ENCODE results near the gene RFX1.

The RFX1 gene

GRCh38 chr19:13965926-13966683 is 40.0 kb downstream of the RFX1 start (continued):
- TF ChIP-seq CREB5 (CRISPR knock-in tag; IDR thresholded peaks at IDR 0.05; ENCODE audit: low read depth): no peak
- no peak for TF ChIP-seq CSRNP3 (CRISPR knock-in tag; IDR thresholded peaks at IDR 0.05)
- no peak for TF ChIP-seq TCF4 (CRISPR knock-in tag; IDR thresholded peaks at IDR 0.05; ENCODE audit: borderline replicate concordance)
- TF ChIP-seq RARB (CRISPR knock-in tag; IDR thresholded peaks at IDR 0.05): no peak
- no peak for TF ChIP-seq TOX (CRISPR knock-in tag; IDR thresholded peaks at IDR 0.05; ENCODE audit: borderline replicate concordance)
- no peak for TF ChIP-seq ZNF8 (CRISPR knock-in tag; IDR thresholded peaks at IDR 0.05)
- TF ChIP-seq ZFP3 (CRISPR knock-in tag; IDR thresholded peaks at IDR 0.05): no peak
- TF ChIP-seq POU6F1 (CRISPR knock-in tag; IDR thresholded peaks at IDR 0.05; ENCODE audit: borderline replicate concordance, low read depth): no peak
- no peak for TF ChIP-seq ARNTL (CRISPR knock-in tag; IDR thresholded peaks at IDR 0.05; ENCODE audit: borderline replicate concordance, low read depth)

GRCh38 chr19:13965377-13965896 is 40.7 kb downstream of the RFX1 start:
- TF ChIP-seq ZNF565 (CRISPR knock-in tag; conservative IDR thresholded peaks at IDR 0.05; ENCODE audit: low read depth): no peak
- no peak for TF ChIP-seq ZC3H10 (CRISPR knock-in tag; IDR thresholded peaks at IDR 0.05)
- TF ChIP-seq POU6F1 (CRISPR knock-in tag; IDR thresholded peaks at IDR 0.05; ENCODE audit: borderline replicate concordance, low read depth): no peak
- TF ChIP-seq OSR1 (CRISPR knock-in tag; IDR thresholded peaks at IDR 0.05): no peak
- no peak for TF ChIP-seq TCF4 (CRISPR knock-in tag; IDR thresholded peaks at IDR 0.05; ENCODE audit: borderline replicate concordance)
- TF ChIP-seq ZNF70 (CRISPR knock-in tag; IDR thresholded peaks at IDR 0.05): no peak
- TF ChIP-seq ZFP3 (CRISPR knock-in tag; IDR thresholded peaks at IDR 0.05): no peak
- no peak for TF ChIP-seq ESRRG (CRISPR knock-in tag; IDR thresholded peaks at IDR 0.05)
- no peak for TF ChIP-seq CREB5 (CRISPR knock-in tag; IDR thresholded peaks at IDR 0.05; ENCODE audit: low read depth)
- TF ChIP-seq TSHZ2 (CRISPR knock-in tag; IDR thresholded peaks at IDR 0.05): no peak
- no peak for TF ChIP-seq CSRNP3 (CRISPR knock-in tag; IDR thresholded peaks at IDR 0.05)
- TF ChIP-seq CSDC2 (CRISPR knock-in tag; IDR thresholded peaks at IDR 0.05): no peak
- TF ChIP-seq ZFP30 (CRISPR knock-in tag; IDR thresholded peaks at IDR 0.05): no peak
- no peak for TF ChIP-seq GLIS3 (CRISPR knock-in tag; IDR thresholded peaks at IDR 0.05)
- no peak for ATAC-seq

Data from SK-N-SH treated with all-trans-retinoic acid at 6 μM for 48 hours (cell line).